Trophoblast cell (in vitro differentiated cells and primary cell): ENCODE measurements around the gene PRKN.

Experiments
- DNase-seq, 2 donors: peaks; one replicate each; pipeline ENCODE4 v3.0.0-alpha.2; 2016
- H2AFZ ChIP-seq: 2 replicates; pipeline ENCODE4 v1.6.1; 2013; ENCODE audit warnings: low read length, moderate library complexity, mild to moderate bottlenecking; ENCODE audit not compliant: insufficient read depth, poor library complexity
- H2AK5ac ChIP-seq: 2 replicates; pipeline ENCODE4 v1.6.1; 2013; ENCODE audit warnings: mild to moderate bottlenecking, low read length
- H2BK120ac ChIP-seq: 2 replicates; pipeline ENCODE4 v1.6.1; 2013; ENCODE audit warnings: low read length, mild to moderate bottlenecking, moderate library complexity; ENCODE audit not compliant: insufficient read depth, poor library complexity
- H2BK12ac ChIP-seq: 2 replicates; pipeline ENCODE4 v1.6.1; 2013; ENCODE audit warnings: mild to moderate bottlenecking, low read length, moderate library complexity
- H2BK5ac ChIP-seq: 2 replicates; pipeline ENCODE4 v1.6.1; 2013; ENCODE audit warnings: low read length, low read depth, moderate library complexity, mild to moderate bottlenecking; ENCODE audit not compliant: poor library complexity
- H3K14ac ChIP-seq: 2 replicates; pipeline ENCODE4 v1.6.1; 2013; ENCODE audit warnings: mild to moderate bottlenecking, low read length
- H3K18ac ChIP-seq: 2 replicates; pipeline ENCODE4 v1.6.1; 2013; ENCODE audit warnings: mild to moderate bottlenecking, low read length
- H3K23ac ChIP-seq: 2 replicates; pipeline ENCODE4 v1.6.1; 2013; ENCODE audit warnings: low read length
- H3K27ac ChIP-seq: 2 replicates; pipeline ENCODE4 v1.5.1; 2013; ENCODE audit warnings: low read depth, mild to moderate bottlenecking, inconsistent platforms, low read length, moderate library complexity
- H3K27me3 ChIP-seq: 2 replicates; pipeline ENCODE4 v1.6.1; 2013; ENCODE audit warnings: inconsistent platforms, mild to moderate bottlenecking, low read length, moderate library complexity; ENCODE audit not compliant: insufficient read depth
- H3K36me3 ChIP-seq, 2 experiments: 1 replicate in 1 of 2; 2 replicates in 1 of 2; pipeline ENCODE4 v1.6.1; 2013; ENCODE audit warnings: low read length in 2 of 2, mild to moderate bottlenecking in 2 of 2, moderate library complexity in 1 of 2; ENCODE audit not compliant: insufficient read depth in 2 of 2, control insufficient read depth in 1 of 2
- H3K4ac ChIP-seq: 2 replicates; pipeline ENCODE4 v1.6.1; 2013; ENCODE audit warnings: low read depth, mild to moderate bottlenecking, low read length, moderate library complexity
- H3K4me1 ChIP-seq, 2 experiments: 1 replicate in 1 of 2; 2 replicates in 1 of 2; pipeline ENCODE4 v1.6.1; 2013; ENCODE audit warnings: low read length in 2 of 2, mild to moderate bottlenecking in 2 of 2, moderate library complexity in 1 of 2; ENCODE audit not compliant: insufficient read depth in 2 of 2, control insufficient read depth in 1 of 2
- H3K4me2 ChIP-seq: 2 replicates; pipeline ENCODE4 v1.6.1; 2013; ENCODE audit warnings: inconsistent platforms, mild to moderate bottlenecking, low read length, moderate library complexity
- H3K4me3 ChIP-seq: 2 replicates; pipeline ENCODE4 v1.5.1; 2013; ENCODE audit warnings: mild to moderate bottlenecking, low read depth, low read length, inconsistent platforms
- H3K79me1 ChIP-seq: one replicate; pipeline ENCODE4 v1.6.1; 2013; ENCODE audit warnings: low read length
- H3K79me2 ChIP-seq: 2 replicates; pipeline ENCODE4 v1.6.1; 2013; ENCODE audit warnings: low read length, mild to moderate bottlenecking; ENCODE audit not compliant: control insufficient read depth, insufficient read depth, poor library complexity
- H3K9ac ChIP-seq: 2 replicates; pipeline ENCODE4 v1.6.1; 2013; ENCODE audit warnings: mild to moderate bottlenecking, low read length
- H3K9me3 ChIP-seq: 2 replicates; pipeline ENCODE4 v1.6.1; 2013; ENCODE audit warnings: low read depth, mild to moderate bottlenecking, control low read depth, inconsistent platforms, low read length; ENCODE audit not compliant: insufficient read depth
- H4K12ac ChIP-seq: 2 replicates; pipeline ENCODE4 v1.6.1; 2013; ENCODE audit warnings: low read depth, mild to moderate bottlenecking, low read length, moderate library complexity
- H4K8ac ChIP-seq: 2 replicates; pipeline ENCODE4 v1.6.1; 2013; ENCODE audit warnings: low read depth, mild to moderate bottlenecking, low read length, moderate library complexity
- H4K91ac ChIP-seq: one replicate; pipeline ENCODE4 v1.6.1; 2013; ENCODE audit warnings: low read depth, mild to moderate bottlenecking, low read length, moderate library complexity
- WGBS: extraction: QIAGEN DNeasy Blood & Tissue Kit; methylation state at CpG from one replicate; pipeline ENCODE4 v1.1.7; 2013; ENCODE audit warnings: missing lambda C conversion rate; ENCODE audit not compliant: insufficient read length, insufficient coverage; ENCODE audit errors: extremely low coverage; 5-methylcytosine and 5-hydroxymethylcytosine counted together

Gene PRKN

DNA sequence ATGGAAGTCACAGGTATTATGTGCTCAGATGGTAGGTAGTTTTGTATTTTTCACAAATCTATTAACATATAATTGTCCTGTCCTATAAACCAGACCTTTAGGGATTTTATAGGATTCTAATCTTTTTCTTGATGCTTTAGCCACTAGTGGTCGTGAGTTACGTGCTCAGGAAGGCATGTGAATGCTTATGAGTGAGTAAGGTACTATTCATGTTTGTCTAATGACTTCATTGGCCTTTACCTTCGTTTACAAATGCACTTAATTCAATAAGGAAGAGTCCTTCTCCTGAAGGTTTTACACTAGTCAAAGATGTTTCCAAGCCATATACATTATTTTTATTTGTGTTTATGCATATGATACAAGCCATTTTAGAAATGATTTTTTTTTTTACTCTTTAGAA lies 23.2 kb upstream of the PRKN start:
- Histone ChIP-seq H3K79me1 (no peaks in the 10 kb centered on the region), H2AFZ (no peak overlapping the region), H3K14ac (no peak overlapping the region), H4K91ac (no peak overlapping the region), H3K9ac (no peak overlapping the region), H2BK120ac (no peak overlapping the region), H3K4me3 (no peak overlapping the region), H2BK12ac (no peak overlapping the region), H3K4me1 (no peaks in the 10 kb centered on the region), H3K4me2 (no peak overlapping the region), H3K9me3 (no peaks in the 10 kb centered on the region), H3K18ac (no peak overlapping the region), H3K23ac (no peak overlapping the region), H4K8ac (no peak overlapping the region), H2BK5ac (no peak overlapping the region), H3K36me3 (no peaks in the 10 kb centered on the region), H3K27me3 (no peaks in the 10 kb centered on the region), H2AK5ac (no peak overlapping the region), H3K4ac (no peak overlapping the region), H4K12ac (no peak overlapping the region), H3K27ac (no peak overlapping the region), H3K79me2 (no peaks in the 10 kb centered on the region)
- peak in 1 of 2 donors; percentile 50 for DNase-seq
- WGBS = no CpG with 5 or more reads among the region's 3 CpGs

- H3K36me3 ChIP-seq = no peaks in the 10 kb centered on the region
- H3K18ac ChIP-seq = no peak overlapping the region
- no peak overlapping the region for H3K4me3 ChIP-seq
- H3K27ac ChIP-seq = no peak overlapping the region
- H2AFZ ChIP-seq = no peak overlapping the region
- no peak overlapping the region for H2BK12ac ChIP-seq
- H3K27me3 ChIP-seq = no peaks in the 10 kb centered on the region
- no peak overlapping the region for H3K23ac ChIP-seq
- no peaks in the 10 kb centered on the region for H3K79me2 ChIP-seq
- H3K79me1 ChIP-seq = no peaks in the 10 kb centered on the region
- no peak overlapping the region for H2AK5ac ChIP-seq
- H3K14ac ChIP-seq = no peak overlapping the region
- WGBS = no CpG with 5 or more reads among the region's 1 CpG
- H3K9me3 ChIP-seq = no peaks in the 10 kb centered on the region
- no peak for DNase-seq
- H3K9ac ChIP-seq = no peak overlapping the region
- H3K4me2 ChIP-seq = no peak overlapping the region
- no peak overlapping the region for H2BK5ac ChIP-seq
- H3K4ac ChIP-seq = no peak overlapping the region
- H3K4me1 ChIP-seq = no peaks in the 10 kb centered on the region
- no peak overlapping the region for H4K91ac ChIP-seq
- no peak overlapping the region for H4K12ac ChIP-seq
- no peak overlapping the region for H4K8ac ChIP-seq
- no peak overlapping the region for H2BK120ac ChIP-seq
Measured at GRCh38 chr6:162736961-162737360, 9.4 kb upstream of the PRKN start.

- no peak overlapping the region for H3K14ac ChIP-seq
- H3K27ac ChIP-seq = no peak overlapping the region
- H2AFZ ChIP-seq = no peak overlapping the region
- H3K18ac ChIP-seq = no peak overlapping the region
- H3K9me3 ChIP-seq = no peaks in the 10 kb centered on the region
- no peak for DNase-seq
- H3K79me2 ChIP-seq = no peaks in the 10 kb centered on the region
- no peak overlapping the region for H2BK5ac ChIP-seq
- H2AK5ac ChIP-seq = no peak overlapping the region
- no peaks in the 10 kb centered on the region for H3K79me1 ChIP-seq
- no peaks in the 10 kb centered on the region for H3K36me3 ChIP-seq
- H3K4me1 ChIP-seq = no peaks in the 10 kb centered on the region
- H4K91ac ChIP-seq = no peak overlapping the region
- no peak overlapping the region for H3K4me3 ChIP-seq
- no CpG with 5 or more reads among the region's 4 CpGs for WGBS
- H3K27me3 ChIP-seq = no peaks in the 10 kb centered on the region
- H4K12ac ChIP-seq = no peak overlapping the region
- H2BK12ac ChIP-seq = no peak overlapping the region
- no peak overlapping the region for H3K4me2 ChIP-seq
- H3K4ac ChIP-seq = no peak overlapping the region
- no peak overlapping the region for H3K9ac ChIP-seq
- H2BK120ac ChIP-seq = no peak overlapping the region
- no peak overlapping the region for H3K23ac ChIP-seq
- H4K8ac ChIP-seq = no peak overlapping the region
Measured at GRCh38 chr6:162733489-162733888, 5.9 kb upstream of the PRKN start.

DNA sequence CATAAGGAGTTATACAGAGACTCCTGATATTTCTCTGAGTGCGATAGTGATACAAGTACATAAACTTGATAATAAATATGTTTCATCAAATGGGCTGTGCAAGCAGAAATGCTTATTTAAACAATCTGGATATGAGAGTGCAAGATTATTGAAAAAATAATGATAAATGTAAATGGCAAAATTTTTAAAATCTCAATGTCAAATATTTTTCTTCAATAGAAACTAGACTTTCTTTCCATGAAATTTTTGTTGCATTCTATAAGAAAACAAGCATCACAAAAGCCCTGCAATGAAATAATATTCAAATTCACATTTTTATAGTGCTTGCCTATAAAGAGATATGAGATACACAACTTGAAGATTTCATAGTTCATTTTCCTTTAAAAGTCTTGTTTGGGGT lies 2.9 kb upstream of the PRKN start:
- Histone ChIP-seq H3K23ac (no peak overlapping the region), H3K79me2 (peaks cover 4% of the 10 kb centered on the region), H2BK12ac (no peak overlapping the region), H2BK120ac (no peak overlapping the region), H3K36me3 (no peaks in the 10 kb centered on the region), H3K27ac (no peak overlapping the region), H3K9me3 (no peaks in the 10 kb centered on the region), H2AFZ (no peak overlapping the region), H3K4ac (no peak overlapping the region), H3K79me1 (peaks cover 4% of the 10 kb centered on the region), H2BK5ac (no peak overlapping the region), H3K27me3 (no peaks in the 10 kb centered on the region), H3K18ac (no peak overlapping the region), H3K9ac (no peak overlapping the region), H2AK5ac (no peak overlapping the region), H3K4me1 (no peaks in the 10 kb centered on the region), H3K4me2 (no peak overlapping the region), H4K91ac (no peak overlapping the region), H4K8ac (no peak overlapping the region), H4K12ac (no peak overlapping the region), H3K14ac (no peak overlapping the region), H3K4me3 (no peak overlapping the region)
- no peak for DNase-seq
- WGBS = no CpG with 5 or more reads among the region's 1 CpG
